Ishikawa (cell line): Measurements from ENCODE around the gene FAHD1.

Experiments used
- EGR1 ChIP-seq: IDR thresholded peaks from 2 replicates; pipeline ENCODE4 v1.6.1; 2012
- USF1 ChIP-seq: IDR thresholded peaks from 2 replicates; pipeline ENCODE4 v1.6.1; 2012

GRCh38 chr16:1791256-1791942, 35.6 kb upstream of the FAHD1 start:
- TF ChIP-seq USF1 (no peak), EGR1 (no peak)
